ENCODE data around the gene TRPM2. TPM values are rescaled to one million over a fixed set of nuclear protein-coding genes. Genes with fewer than 3 reads are reported as not detected.

Gene TRPM2
- total RNA-seq, 1 experiment from 2014 or later, result 28.1 TPM

- intact Hi-C loops (cut with micrococcal nuclease), result no loop called here
- peak overlapping the region; percentile 88 for H3K27ac ChIP-seq (ENCODE audit: low read depth, low read length)
These were observed 75.0 kb downstream of the TRPM2 start for GRCh38 chr21:44428281-44428960.

GRCh38 chr21:44429894-44430293 lies 76.5 kb downstream of the TRPM2 start:
- CTCF ChIA-PET, result interaction anchor here (1.3 kb wide), 1 partner anchor 14 kb away, joined by 5 read pairs; no protein-coding TSS in a partner anchor
- DNase-seq (ENCODE audit: low read depth, low spot score) (no peak), ATAC-seq (no peak)
- Histone ChIP-seq H3K4me1 (ENCODE audit: control insufficient read depth in 1 of 2, insufficient read depth in 2 of 2, low read length in 2 of 2) (peaks cover 4 to 30% of the 10 kb centered on the region in 2 experiments; a peak in 3 of 4 replicates), H3K9me3 (ENCODE audit: control insufficient read depth in 1 of 2, insufficient read depth in 1 of 2, low read depth in 1 of 2, low read length in 2 of 2) (peaks cover 4 to 6% of the 10 kb centered on the region in 2 experiments; a peak in 3 of 4 replicates), H2AFZ (ENCODE audit: low read depth, low read length, poor library complexity, severe bottlenecking) (no peak overlapping the region), H3K79me2 (ENCODE audit: insufficient read depth, low read length) (peaks cover 64% of the 10 kb centered on the region), H3K36me3 (ENCODE audit: control insufficient read depth in 1 of 2, insufficient read depth in 2 of 2, low read length in 2 of 2) (peaks cover 0 to 16% of the 10 kb centered on the region in 2 experiments; a peak in 2 of 4 replicates), H3K27ac (ENCODE audit: low read depth, low read length) (no peak overlapping the region), H3K9me2 (ENCODE audit: insufficient read depth) (no peaks in the 10 kb centered on the region), H3K4me3 (replicated peaks in 1 of 2; ENCODE audit: low read depth in 1 of 2, low read length in 2 of 2) (no peak overlapping the region), H3K4me2 (ENCODE audit: low read length) (no peak overlapping the region), H3K9ac (ENCODE audit: low read length) (no peak overlapping the region), H3K27me3 (ENCODE audit: insufficient read depth, low read length) (no peaks in the 10 kb centered on the region), H4K20me1 (ENCODE audit: insufficient read depth) (no peaks in the 10 kb centered on the region)
- no TSS peak for BruUV-seq (replicated peaks)
- POLR2A ChIA-PET, result no interaction called here
- RAD21 ChIA-PET (ENCODE audit: low non-redundant PET in 1 of 2, low total read pairs in 2 of 2, uncharacterized antibody in 2 of 2, unreplicated experiment in 2 of 2), result no interaction called here
- intact Hi-C loops (cut with micrococcal nuclease), result no loop called here
- TF ChIP-seq JUND (IDR thresholded peaks at IDR 0.05), result no peak
- no peak for TF ChIP-seq EZH2phosphoT487 (IDR thresholded peaks at IDR 0.05; ENCODE audit: borderline replicate concordance)
- no peak for TF ChIP-seq TCF7L2 (IDR thresholded peaks at IDR 0.05; ENCODE audit: borderline replicate concordance, extremely low read depth, insufficient read depth, insufficient read length)
- no peak for TF ChIP-seq YY1 (IDR thresholded peaks at IDR 0.05; ENCODE audit: extremely low read depth, insufficient replicate concordance, low read depth, low read length)
- TF ChIP-seq SP1 (IDR thresholded peaks at IDR 0.05; ENCODE audit: low read depth), result no peak
- TF ChIP-seq CEBPB (IDR thresholded peaks at IDR 0.05; ENCODE audit: low read depth), result no peak
- TF ChIP-seq SRF (IDR thresholded peaks at IDR 0.05; ENCODE audit: low read depth), result no peak
- TF ChIP-seq ELF1 (IDR thresholded peaks at IDR 0.05; ENCODE audit: borderline replicate concordance, low read depth), result no peak
- no peak for TF ChIP-seq MAX (IDR thresholded peaks at IDR 0.05)
- no peak for TF ChIP-seq FOSL1 (IDR thresholded peaks at IDR 0.05; ENCODE audit: low read depth)
- no peak for TF ChIP-seq EZH2 (IDR thresholded peaks at IDR 0.05)
- TF ChIP-seq ATF3 (IDR thresholded peaks at IDR 0.05), result no peak
- no peak for TF ChIP-seq ZFX (IDR thresholded peaks at IDR 0.05)
- no peak for TF ChIP-seq ZBTB33 (IDR thresholded peaks at IDR 0.05; ENCODE audit: extremely low read depth, insufficient replicate concordance, low read length)

More at GRCh38 chr21:44428281-44428960, 75.0 kb downstream of the TRPM2 start:
- Histone ChIP-seq H3K27me3 (ENCODE audit: insufficient read depth, low read length) (no peaks in the 10 kb centered on the region), H3K4me2 (ENCODE audit: low read length) (peak overlapping the region; percentile 95; the same call in 1 of the 2 replicates), H4K20me1 (ENCODE audit: insufficient read depth) (no peaks in the 10 kb centered on the region), H3K9me2 (ENCODE audit: insufficient read depth) (no peaks in the 10 kb centered on the region), H3K9ac (ENCODE audit: low read length) (no peak overlapping the region), H3K4me3 (replicated peaks in 1 of 2; ENCODE audit: low read depth in 1 of 2, low read length in 2 of 2) (no peak overlapping the region), H2AFZ (ENCODE audit: low read depth, low read length, poor library complexity, severe bottlenecking) (no peak overlapping the region), H3K9me3 (ENCODE audit: control insufficient read depth in 1 of 2, insufficient read depth in 1 of 2, low read depth in 1 of 2, low read length in 2 of 2) (peaks cover 4 to 6% of the 10 kb centered on the region in 2 experiments; a peak in 3 of 4 replicates), H3K36me3 (ENCODE audit: control insufficient read depth in 1 of 2, insufficient read depth in 2 of 2, low read length in 2 of 2) (peaks cover 0 to 14% of the 10 kb centered on the region in 2 experiments; a peak in 1 of 4 replicates), H3K4me1 (ENCODE audit: control insufficient read depth in 1 of 2, insufficient read depth in 2 of 2, low read length in 2 of 2) (peaks cover 4 to 36% of the 10 kb centered on the region in 2 experiments; a peak in 3 of 4 replicates), H3K79me2 (ENCODE audit: insufficient read depth, low read length) (peaks cover 62% of the 10 kb centered on the region)
- no TSS peak for BruUV-seq (replicated peaks)
- POLR2A ChIA-PET, result no interaction called here
- ATAC-seq, result peak; percentile 50
- peak; percentile 89 for DNase-seq (ENCODE audit: low read depth, low spot score)
- TF ChIP-seq POLR2AphosphoS5 (IDR thresholded peaks at IDR 0.05; ENCODE audit: low read depth, low read length) (peak; percentile 34; the same call in 1 of the 2 replicates), FOSL1 (IDR thresholded peaks at IDR 0.05; ENCODE audit: low read depth) (no peak)
- CTCF ChIA-PET, result interaction anchor here (1.1 kb wide), 1 partner anchor 26 kb away, joined by 3 read pairs; no protein-coding TSS in a partner anchor
- RAD21 ChIA-PET (ENCODE audit: low non-redundant PET in 1 of 2, low total read pairs in 2 of 2, uncharacterized antibody in 2 of 2, unreplicated experiment in 2 of 2), result interaction anchor here in 1 of 2 experiments (1.0 kb wide), 1 partner anchor 91 kb away, joined by 3 read pairs; no protein-coding TSS in a partner anchor
